GM18873 (cell line): ENCODE data around the gene LHFPL3.
"Not testable (repeated sequence)": the region's sequence is repeated elsewhere in the genome, so short reads cannot be mapped to it uniquely, and the experiment has no call there.

ENCODE experiments used
- ATAC-seq: cut with Tn5 transposase; IDR thresholded peaks from one replicate; pipeline ENCODE4 v1.9.1; 2021; ENCODE audit warnings: mild to moderate bottlenecking, moderate library complexity, moderate number of reproducible peaks; ENCODE audit not compliant: unreplicated experiment, low FRiP score

The LHFPL3 gene

DNA sequence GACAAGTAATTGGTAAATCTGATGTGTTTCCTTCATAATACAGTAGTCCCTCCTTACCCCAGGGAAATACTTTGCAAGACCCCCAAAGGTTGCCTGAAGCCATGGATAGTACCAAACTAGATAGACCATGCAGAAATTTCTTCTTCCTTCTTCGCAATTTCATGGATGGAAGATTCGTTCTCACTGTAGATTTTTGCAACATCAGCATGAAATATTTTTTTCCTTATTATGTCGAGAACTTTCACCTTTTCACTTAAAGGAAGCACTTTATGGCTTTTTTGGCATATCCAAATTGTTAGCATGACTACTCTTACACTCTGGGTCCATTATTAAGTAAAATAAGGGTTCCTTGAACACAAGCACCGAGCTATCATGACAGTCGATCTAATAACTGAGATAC, 333.2 kb downstream of the LHFPL3 start:
- ATAC-seq, result no peak

DNA sequence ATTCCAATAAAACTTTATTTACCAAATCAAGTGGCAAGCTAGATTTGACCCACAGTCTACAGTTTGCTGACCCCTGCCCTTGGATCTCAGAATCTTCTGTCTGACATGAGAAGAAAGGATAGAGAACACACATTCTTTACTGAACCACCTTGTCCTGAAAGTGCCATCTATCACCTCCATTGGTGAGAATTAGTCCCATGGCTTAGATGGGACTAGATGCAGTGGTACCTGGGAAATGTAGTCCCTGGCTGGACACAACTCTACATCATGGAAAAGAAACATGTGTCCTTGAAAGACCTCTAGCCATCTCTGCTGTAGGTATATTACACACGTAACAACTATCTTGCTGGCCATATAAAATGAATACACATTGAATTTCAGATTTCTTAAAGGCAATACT, 336.2 kb downstream of the LHFPL3 start:
- no peak for ATAC-seq

DNA sequence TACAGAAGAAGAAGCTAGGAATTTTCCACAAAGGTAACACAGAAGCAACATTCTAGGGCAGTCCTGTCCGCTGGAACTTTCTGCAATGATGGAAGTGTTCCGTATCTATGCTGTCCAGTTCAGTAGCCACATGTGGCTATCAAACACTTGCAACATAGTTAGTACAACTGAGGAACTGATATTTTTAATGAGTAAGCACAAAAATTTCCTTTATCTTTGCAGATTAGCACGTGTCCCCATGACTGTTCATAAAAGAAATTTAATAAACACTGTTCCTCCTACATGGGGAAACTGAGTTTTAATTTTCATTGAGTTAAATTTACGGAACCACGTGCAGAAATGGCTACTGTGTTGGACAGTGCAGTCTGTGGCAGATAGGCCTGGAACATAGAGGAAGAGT, 349.2 kb downstream of the LHFPL3 start:
- no peak for ATAC-seq

DNA sequence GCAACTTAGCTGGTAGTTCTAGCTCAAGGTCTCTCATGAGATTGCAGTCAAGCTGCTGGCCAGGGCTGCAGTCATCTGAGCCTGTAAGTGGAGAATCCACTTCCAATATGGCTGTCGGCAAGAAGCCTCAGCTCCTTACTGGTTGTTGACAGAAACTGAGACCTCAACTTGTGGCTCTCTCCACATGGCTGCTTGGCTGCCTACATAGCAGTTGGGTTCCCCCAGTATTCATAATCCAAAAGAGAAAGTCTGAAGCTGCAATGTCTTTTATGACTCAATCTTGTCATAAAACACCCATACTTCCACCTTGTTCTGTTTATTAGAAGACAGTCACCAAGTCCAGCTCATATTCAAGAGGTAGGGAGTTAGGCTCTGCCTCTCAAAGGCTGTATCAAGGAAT, 350.7 kb downstream of the LHFPL3 start:
- no peak for ATAC-seq

DNA sequence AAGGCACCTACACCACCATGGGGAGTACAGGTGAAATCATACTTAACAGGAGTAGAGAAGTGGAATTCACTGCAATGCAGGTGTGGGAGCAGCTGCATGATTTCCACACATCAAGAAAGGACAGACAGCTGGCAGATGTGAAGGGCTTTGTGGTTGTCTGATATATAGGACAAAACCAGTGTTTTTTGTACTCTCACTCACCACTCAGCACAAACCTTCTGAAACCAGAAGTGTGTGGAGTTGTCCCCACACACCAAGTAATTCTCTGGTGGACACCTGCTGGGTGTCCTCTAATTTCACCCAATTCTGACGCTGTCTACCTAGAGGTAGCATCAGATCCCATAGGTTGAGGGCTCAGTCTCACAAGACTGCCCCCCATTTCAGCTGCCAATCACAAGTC, 357.9 kb downstream of the LHFPL3 start:
- ATAC-seq, result no peak

DNA sequence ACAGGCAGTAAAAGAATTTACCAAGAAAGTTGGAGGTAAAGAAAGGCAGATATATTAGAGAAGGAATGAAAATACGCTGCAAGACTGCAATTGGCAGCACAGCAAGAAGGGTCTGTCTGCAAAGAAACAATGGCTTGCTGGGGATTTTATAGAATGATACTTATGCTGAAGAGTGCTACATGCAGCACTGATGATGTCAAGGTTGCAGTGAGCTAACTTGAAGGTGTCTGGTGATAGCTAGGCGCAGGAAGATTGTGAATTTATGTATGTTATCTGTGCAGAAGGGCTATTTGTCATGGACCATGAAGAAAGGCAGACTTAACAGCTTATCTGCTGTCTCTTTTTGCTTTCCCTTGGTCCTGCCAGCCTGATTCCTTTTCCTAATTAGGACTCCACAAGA, 366.3 kb downstream of the LHFPL3 start:
- no peak for ATAC-seq

DNA sequence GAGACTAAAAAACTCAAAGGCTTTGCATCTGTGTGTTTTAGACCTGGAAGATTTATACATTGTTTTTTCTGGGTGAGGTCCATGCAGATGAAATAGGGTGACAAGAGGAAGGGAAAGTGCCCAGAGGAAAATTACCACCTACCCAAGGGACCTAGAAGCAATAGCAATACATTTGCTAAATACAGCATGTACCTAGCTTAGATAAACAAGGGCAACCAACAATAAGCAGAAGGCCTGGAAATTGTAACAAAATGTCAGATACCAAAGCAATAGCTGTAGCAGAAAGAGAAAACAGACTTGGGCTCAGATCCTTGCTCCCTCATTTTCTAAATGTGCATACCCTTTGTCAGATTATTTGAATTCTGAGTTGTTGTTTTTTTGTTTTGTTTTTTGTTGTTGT, 367.2 kb downstream of the LHFPL3 start:
- ATAC-seq, result no peak

DNA sequence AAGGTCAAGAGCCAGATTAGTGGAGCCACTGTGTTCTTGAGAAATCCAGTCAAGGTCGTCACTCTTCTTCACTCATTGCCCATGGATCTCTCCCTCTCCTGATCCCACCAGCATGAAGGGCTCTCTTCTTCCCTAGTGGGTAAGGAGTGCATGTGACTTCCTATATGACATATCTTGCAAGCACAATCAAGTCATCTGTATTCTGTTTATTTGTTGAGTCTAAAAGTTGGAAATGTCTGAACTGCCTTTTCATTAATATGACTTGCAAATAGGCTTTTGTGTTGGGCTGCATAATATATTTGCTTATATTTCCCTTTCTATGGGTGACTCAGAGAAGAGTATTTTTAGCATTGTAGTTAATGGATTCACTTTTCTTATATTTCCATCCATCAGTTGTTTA, 371.9 kb downstream of the LHFPL3 start:
- no peak for ATAC-seq

DNA sequence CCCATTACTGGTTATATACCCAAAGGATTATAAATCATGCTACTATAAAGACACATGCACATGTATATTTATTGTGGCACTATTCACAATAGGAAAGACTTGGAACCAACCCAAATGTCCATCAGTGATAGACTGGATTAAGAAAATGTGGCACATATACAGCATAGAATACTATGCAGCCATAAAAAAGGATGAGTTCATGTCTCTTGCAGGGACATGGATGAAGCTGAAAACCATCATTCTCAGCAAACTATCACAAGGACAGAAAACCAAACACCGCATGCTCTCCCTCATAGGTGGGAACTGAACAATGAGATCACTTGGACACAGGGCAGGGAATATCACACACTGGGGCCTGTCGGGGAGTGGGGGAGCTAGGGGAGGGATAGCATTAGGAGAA, 392.6 kb downstream of the LHFPL3 start:
- ATAC-seq, result not testable (repeated sequence)

DNA sequence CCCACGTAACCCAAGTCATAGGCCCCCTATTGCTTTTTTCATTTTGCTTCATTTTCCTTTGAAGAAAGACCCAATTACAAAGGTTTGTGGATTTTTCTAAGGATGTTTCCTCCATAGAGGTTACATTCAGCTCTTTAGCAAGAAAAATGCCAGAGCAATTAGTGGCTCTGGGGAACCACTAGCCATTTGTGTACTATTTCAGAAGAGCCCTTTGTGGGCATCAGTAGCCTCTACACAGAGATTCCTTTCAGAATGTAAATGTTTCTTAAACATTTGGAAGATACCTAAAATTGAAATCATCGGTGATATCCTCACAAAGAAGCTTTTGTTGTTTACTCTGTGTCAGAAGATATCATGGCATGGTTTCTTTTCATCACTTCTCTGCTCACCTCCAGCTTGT, 394.6 kb downstream of the LHFPL3 start:
- ATAC-seq, result no peak

DNA sequence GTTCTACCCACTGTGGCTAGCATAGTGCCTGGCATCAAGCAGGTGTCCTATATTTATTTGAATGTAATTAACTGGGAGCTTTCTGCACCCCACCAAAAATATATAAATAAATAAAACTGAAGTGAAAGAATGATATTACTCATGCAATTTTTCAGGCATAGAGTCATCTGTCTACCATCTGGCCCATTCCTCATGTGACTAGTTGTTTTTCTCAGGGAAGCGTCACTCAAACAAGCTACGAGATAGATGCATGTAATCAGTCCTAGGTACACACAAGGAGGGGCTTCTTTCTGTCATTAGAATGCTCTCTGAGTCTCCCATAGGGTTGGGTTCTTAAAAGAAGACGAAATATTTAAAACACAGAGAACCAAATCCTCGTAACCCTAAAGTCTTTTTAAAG, 430.1 kb downstream of the LHFPL3 start:
- no peak for ATAC-seq

DNA sequence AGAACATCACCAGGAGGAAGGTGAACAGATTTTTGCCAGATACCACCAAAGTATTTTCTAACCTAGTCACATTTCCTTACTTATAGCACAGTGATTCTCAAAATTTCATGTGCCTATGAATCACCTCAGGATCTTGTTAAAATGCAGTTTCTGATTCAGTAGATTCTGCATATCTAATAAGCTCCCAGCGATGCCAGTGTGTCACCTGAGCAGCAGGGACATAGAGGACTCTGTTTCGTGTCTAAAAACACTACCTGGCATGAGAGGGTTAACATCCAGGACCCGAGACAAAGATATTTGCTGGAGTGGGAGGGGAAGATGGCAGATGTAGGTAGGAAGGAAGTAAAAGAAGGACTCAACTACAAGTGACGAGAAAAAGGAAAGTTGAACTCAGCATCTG, 433.5 kb downstream of the LHFPL3 start:
- no peak for ATAC-seq

DNA sequence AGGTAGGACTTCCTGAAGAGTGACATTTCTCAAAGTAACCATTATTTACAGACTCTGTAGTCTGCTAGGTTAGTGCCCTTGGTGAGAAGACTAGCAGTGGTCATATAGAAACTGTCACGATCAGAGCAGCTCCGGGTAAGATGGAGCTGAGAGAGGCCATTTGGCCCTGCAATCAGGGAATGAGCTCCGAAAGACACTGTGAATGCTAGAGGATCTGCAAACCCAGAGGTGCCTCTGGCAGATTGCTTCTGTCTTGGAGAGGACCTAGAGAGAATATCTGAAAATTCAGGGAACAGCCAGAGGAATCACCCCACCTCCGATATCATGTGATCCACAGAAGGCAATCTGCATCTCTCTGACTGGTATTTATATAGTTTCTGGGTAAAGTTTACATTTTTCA, 438.7 kb downstream of the LHFPL3 start:
- ATAC-seq, result no peak

DNA sequence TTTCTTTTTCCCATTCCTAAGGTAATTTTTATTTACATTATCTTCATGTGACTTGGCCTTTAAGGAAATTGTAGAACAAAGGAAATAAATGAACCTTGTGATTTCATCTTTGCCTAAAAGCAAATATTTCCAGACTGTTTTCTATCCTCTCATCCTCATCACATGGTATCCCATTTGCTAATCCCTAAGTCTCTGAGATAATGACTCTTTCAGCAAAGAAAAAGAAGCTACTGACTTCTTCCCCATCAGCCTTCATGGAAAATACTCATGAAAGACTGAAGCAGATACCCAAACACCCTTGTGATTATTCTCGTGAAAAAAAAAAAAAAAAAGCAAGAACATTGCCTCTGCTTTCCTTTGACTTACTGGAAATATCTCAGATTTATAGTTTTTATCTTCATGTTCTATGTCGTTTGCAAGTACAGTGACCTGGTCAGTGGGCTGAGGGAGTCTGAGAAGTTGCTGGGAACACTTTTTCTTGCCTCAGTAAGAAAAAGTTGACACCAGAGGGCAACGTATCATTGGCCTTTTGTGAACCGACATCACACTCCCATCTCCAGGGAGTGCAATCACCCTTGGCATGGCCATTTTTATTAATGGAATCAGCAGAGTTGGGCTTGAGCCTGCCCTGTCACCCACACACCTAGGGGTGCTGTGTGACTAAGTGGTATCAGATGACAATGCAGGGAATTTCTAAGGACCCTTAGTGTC, 439.6 kb downstream of the LHFPL3 start:
- no peak for ATAC-seq

DNA sequence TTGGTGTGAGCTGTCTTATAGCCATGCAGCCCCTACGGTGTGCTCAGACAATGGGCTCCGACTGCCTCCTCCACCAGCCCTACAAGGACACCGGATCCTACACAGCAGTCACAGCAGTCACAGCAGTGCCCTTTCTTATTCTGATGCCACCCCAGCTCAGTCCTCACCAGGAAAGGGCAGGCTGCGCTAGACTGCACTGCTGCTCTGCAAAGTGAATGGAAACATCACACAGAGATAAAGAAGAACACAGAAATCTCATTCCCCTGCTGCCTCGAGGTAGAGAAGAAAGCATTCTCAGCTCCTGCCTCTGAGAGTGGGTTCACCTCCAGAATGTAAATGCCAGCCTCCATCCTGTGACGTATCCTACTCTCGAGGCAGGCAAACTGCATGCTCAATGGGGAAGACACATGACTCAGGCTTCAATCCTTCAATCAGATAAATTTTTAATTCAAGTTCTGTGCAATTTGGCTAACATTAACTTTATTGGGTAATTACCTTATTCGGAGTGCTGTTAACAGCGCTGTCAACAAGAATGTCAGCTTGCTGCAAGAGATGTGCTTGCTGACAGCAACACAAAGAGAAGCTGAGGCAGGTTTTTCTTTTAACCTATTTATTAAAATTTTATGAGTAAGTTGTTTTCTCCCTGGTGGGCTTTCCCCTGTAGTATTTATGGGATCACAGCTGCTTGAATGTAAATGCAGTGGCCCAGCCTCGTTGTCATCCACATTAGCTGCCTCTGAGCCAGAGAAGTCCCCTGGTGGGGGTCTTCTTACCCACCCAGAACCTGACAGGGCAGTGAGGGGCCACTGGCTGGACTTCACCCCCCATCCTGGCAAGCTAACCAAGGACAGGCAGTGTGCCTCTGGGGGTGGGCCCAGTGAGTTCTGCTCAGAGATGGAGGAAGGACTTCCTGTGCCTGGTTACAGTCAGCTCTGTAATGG, 444.3 kb downstream of the LHFPL3 start:
- ATAC-seq, result no peak

DNA sequence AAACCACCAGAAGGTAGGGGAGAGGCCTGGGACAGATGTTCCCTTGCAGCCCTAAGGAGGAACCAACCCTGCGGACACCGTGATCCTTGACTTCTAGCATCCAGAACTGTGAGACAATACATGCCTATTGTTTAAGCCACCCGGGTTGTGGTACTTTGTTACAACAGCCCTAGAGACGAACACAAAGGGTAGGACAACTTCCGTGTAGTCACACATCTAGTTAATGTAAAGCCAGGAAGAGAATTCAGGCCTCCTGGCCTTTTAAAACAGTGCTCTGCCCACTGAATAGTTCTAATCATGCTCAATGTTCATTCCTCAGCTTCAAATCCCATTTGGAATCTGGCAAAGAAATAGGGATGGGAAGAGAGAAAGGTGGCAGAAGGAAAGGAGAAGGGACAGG, 445.4 kb downstream of the LHFPL3 start:
- no peak for ATAC-seq

DNA sequence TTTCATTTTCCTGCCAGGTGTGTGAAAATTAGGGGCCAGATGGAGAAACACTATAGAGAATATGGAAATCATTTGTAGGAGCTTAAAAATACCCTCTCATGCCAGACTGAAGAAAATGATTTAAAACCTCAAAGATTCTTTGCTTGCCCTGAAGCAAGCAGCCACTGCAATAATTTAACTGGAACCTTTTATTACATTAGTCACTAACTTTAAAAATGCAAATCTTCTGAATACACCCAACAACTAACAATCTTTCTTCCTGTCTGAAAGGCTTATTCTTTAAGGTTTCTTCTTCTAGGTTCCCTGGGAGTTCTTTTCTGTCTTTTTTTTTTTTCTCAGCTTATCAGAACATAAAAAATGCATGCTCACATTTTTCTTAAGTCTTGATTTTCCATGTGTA, 447.1 kb downstream of the LHFPL3 start:
- no peak for ATAC-seq

DNA sequence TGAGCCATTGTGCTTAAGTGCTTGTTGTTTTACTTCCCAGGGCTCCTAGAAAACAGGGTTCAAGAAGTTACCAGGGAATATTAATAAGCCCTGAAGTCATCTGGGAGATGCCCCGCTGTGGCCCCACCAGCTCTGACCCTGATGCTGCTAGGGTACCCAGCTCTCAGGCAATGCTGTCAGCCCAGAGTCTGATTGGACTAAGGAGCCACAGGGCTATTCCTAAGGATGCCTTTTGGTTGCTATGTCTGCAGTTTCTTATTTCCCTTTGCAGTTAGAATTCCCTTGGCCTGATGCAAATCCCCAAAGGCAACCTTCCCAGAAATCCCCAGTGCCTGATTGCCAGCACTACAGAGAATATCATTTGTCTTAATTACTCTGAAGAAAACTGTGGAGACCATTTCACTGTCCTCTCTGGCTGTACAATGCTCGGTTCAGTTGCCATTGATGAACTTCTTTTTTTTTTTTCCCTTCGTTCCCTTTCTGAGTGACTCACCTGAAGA, 448.9 kb downstream of the LHFPL3 start:
- ATAC-seq, result no peak

DNA sequence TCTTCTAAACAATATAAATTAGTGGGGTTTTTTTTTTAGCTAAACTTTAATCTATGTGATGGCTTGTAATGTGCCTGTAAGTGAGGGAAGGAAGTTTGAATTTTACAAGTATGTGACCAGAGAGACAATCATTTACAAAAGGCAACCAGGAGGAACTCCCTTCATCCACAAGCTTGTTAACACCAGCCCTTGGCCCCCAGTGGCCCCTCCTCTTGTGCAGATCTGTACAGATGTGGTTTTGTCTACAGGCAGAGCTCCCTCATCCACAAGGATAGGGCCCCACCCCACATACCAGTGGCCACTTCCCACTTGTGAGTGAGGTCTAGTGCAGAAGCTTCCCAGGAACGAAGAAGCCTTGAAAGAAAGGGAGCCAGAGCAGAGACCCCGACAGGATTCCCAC, 451.5 kb downstream of the LHFPL3 start:
- ATAC-seq, result no peak

DNA sequence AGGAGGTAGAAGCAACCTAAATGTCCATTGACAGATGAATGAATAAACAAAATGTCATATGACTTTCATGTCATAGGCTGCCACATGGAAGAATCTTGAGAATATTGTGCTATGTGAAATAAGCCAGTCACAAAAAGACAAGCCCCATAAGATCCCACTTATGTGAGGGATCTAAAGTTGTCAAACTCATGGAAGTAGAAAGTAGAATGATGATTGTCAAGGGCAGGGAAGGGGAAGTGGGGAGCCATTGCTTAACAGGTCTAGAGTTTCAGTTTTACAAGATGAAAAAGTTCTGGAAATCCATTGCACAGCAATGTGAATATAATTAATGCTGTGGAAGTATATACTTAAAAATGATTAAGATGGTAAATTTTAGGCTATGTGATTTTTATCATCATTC, 456.3 kb downstream of the LHFPL3 start:
- ATAC-seq, result no peak

DNA sequence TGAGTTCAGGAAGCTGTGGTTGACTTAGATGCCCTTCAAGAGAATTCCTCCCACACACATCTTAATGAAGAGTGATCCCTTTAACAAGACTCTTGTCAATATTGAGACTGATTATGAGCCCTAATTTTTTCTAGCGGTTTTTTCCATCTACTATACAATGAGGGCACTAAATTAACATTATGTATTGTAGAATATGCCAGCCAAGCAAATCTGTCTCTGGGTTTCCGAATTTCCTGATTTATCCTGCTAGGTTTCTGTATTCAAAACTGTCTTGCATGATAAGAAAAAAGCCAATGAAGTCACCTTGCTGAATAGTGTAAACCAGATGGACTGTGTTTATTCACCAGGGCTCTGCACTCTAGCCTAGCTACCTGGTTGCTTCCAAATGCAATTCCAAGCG, 461.4 kb downstream of the LHFPL3 start:
- ATAC-seq, result no peak

DNA sequence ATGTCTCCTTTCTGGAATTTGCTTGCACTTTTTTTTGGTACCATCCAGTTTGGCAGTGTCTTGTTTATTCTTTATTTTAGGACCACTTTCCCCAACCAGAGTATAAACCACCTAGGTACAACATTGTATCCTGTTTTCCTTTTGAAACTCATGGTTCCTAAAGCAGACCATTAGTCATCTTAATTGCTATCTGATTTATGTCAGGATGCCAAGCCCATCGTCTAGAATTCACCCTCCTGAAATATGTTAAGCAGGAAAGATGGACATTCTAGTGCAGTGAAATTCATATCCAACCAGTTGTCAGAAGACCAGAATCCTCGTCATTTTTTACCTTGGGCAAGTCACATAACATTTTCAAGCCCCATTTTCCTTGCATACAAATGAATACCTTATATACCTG, 462.0 kb downstream of the LHFPL3 start:
- no peak for ATAC-seq
